A673 (cell line): ENCODE data around the gene FUZ.

Source experiments
- CTCF ChIP-seq: fragments of 300-800, 200-600 bp; sonication (generic); conservative IDR thresholded peaks from 2 replicates; pipeline ENCODE4 v1.5.1; 2017; ENCODE audit warnings: low read depth, mild to moderate bottlenecking, antibody characterized with exemption, low read length, moderate library complexity, mixed read lengths
- EZH2 ChIP-seq: fragments of 200-600 bp; sonication (generic); IDR thresholded peaks from 2 replicates; pipeline ENCODE4 v1.6.1; 2017; ENCODE audit warnings: borderline replicate concordance, low read depth, mild to moderate bottlenecking, mixed read lengths, antibody characterized with exemption, low read length; ENCODE audit not compliant: poor library complexity, severe bottlenecking

- TF ChIP-seq CTCF = no peak
- no peak for TF ChIP-seq EZH2
Measured at GRCh38 chr19:49793561-49793840, 19.6 kb downstream of the FUZ start.
